GM12878 (cell line): ENCODE data around the gene AMBP. TPM values are rescaled to one million over a fixed set of nuclear protein-coding genes. Genes with fewer than 3 reads are reported as not detected.

ENCODE experiments used
- ATAC-seq: fragments of 200-7000 bp; cut with Tn5 transposase; 3 replicates; pipeline ENCODE4 v1.9.1; 2020; ENCODE audit warnings: mild to moderate bottlenecking, moderate library complexity
- BruUV-seq: library from RNA; stranded (reverse); fragments of 400-500 nt; replicated peaks from 2 replicates; lab custom pipeline; 2021; lab: Mats Ljungman, UMichigan
- CTCF ChIA-PET: fragments of 300-600 bp; sonication (Branson Sonifier 250); formaldehyde crosslinking; extraction: SDS; loops from one replicate; lab custom pipeline; 2021; ENCODE audit warnings: inconsistent platforms; lab: Yijun Ruan, JAX
- POLR2A ChIA-PET: fragments of 350-600 bp; formaldehyde crosslinking; extraction: SDS; loops from one replicate; lab custom pipeline; 2021; ENCODE audit warnings: inconsistent platforms; lab: Charles Lee
- RAD21 ChIA-PET: fragments of 300-600 bp; sonication (Branson Sonifier 250); formaldehyde crosslinking; loops from one replicate; lab custom pipeline; 2023; ENCODE audit warnings: antibody characterized with exemption; ENCODE audit not compliant: unreplicated experiment; lab: Charles Lee
- SMC1A ChIA-PET: fragments of 300-600 bp; sonication (Branson Sonifier 250); formaldehyde crosslinking; loops from one replicate; lab custom pipeline; 2023; ENCODE audit not compliant: unreplicated experiment, uncharacterized antibody; lab: Charles Lee
- DNase-seq: peaks from one replicate; pipeline ENCODE4 v3.0.0-alpha.2; 2011; ENCODE audit warnings: low read depth, low spot score
- FAIRE-seq: peaks from 3 replicates; lab custom pipeline; 2011; peaks lifted over from hg19 to GRCh38; lab: Jason Lieb, UNC
- H2AFZ ChIP-seq: 2 replicates; pipeline ENCODE4 v1.6.0; 2011; ENCODE audit warnings: low read depth, low read length, control low read depth; ENCODE audit not compliant: control insufficient read depth
- H3K27ac ChIP-seq: 2 replicates; pipeline ENCODE4 v1.5.1; 2011; ENCODE audit warnings: control low read depth; ENCODE audit not compliant: control insufficient read depth, insufficient read depth
- H3K27me3 ChIP-seq, 2 experiments: replicated peaks in 1 of 2; 2 replicates each; pipeline versions ENCODE4 v1.6.0 to v1.6.1; 2011; ENCODE audit warnings: low read length in 1 of 2; ENCODE audit not compliant: control insufficient read depth in 2 of 2, insufficient read depth in 2 of 2
- H3K36me3 ChIP-seq, 2 experiments: 2 replicates each; pipeline ENCODE4 v1.5.1; 2011; ENCODE audit warnings: low read length in 1 of 2; ENCODE audit not compliant: control insufficient read depth in 2 of 2, insufficient read depth in 2 of 2
- H3K4me1 ChIP-seq: 2 replicates; pipeline ENCODE4 v1.6.1; 2011; ENCODE audit warnings: mild to moderate bottlenecking, low read length, moderate library complexity, mixed read lengths; ENCODE audit not compliant: control insufficient read depth, insufficient read depth
- H3K4me2 ChIP-seq: 2 replicates; pipeline ENCODE4 v1.6.0; 2011; ENCODE audit warnings: control low read depth; ENCODE audit not compliant: control insufficient read depth, insufficient read depth
- H3K4me3 ChIP-seq: fragments of 200-600 bp; sonication (generic); 2 replicates; pipeline ENCODE4 v1.5.1; 2016
- H3K79me2 ChIP-seq: 2 replicates; pipeline ENCODE4 v1.6.0; 2011; ENCODE audit warnings: low read length; ENCODE audit not compliant: control insufficient read depth, insufficient read depth
- H3K9ac ChIP-seq: 2 replicates; pipeline ENCODE4 v1.8.0; 2011; ENCODE audit warnings: low read length, control low read depth, mixed read lengths; ENCODE audit not compliant: control insufficient read depth, insufficient read depth
- H3K9me3 ChIP-seq: replicated peaks from 3 replicates; pipeline ENCODE4 v1.5.1; 2011; ENCODE audit warnings: mild to moderate bottlenecking, low read length; ENCODE audit not compliant: control insufficient read depth, insufficient read depth
- H4K20me1 ChIP-seq: 2 replicates; pipeline ENCODE4 v1.6.0; 2011; ENCODE audit not compliant: control insufficient read depth, insufficient read depth
- CREB1 ChIP-seq: IDR thresholded peaks from 2 replicates; pipeline ENCODE4 v1.6.1; 2012; ENCODE audit warnings: low read depth, mild to moderate bottlenecking, inconsistent platforms
- KAT2A ChIP-seq: conservative IDR thresholded peaks from 2 replicates; pipeline ENCODE4 v1.6.1; 2011; ENCODE audit warnings: low read depth, low read length; ENCODE audit not compliant: control insufficient read depth
- KLF5 ChIP-seq: fragments of 450-650 bp; IDR thresholded peaks from 2 replicates; pipeline ENCODE4 v1.6.1; 2014; ENCODE audit warnings: mild to moderate bottlenecking; ENCODE audit not compliant: partially characterized antibody
- NFIC ChIP-seq: IDR thresholded peaks from 2 replicates; pipeline ENCODE4 v1.6.1; 2012; ENCODE audit warnings: low read depth, mild to moderate bottlenecking, inconsistent platforms, low read length, moderate library complexity
- NRF1 ChIP-seq: conservative IDR thresholded peaks from 2 replicates; pipeline ENCODE4 v1.6.1; 2011; ENCODE audit warnings: mild to moderate bottlenecking, low read depth, low read length, improper control_type of control experiment
- SP1 ChIP-seq: IDR thresholded peaks from one replicate; pipeline ENCODE4 v1.6.1; 2011; ENCODE audit warnings: low read depth, low read length
- STAT3 ChIP-seq: IDR thresholded peaks from 2 replicates; pipeline ENCODE4 v1.6.1; 2011; ENCODE audit warnings: low read depth, low read length, improper control_type of control experiment
- WRNIP1 ChIP-seq: IDR thresholded peaks from 2 replicates; pipeline ENCODE4 v1.6.1; 2011; ENCODE audit warnings: low read depth, low read length, improper control_type of control experiment, borderline replicate concordance
- WGBS: methylation state at CpG from one replicate; pipeline ENCODE4 v1.1.6; 2016; ENCODE audit warnings: low lambda C conversion rate; ENCODE audit not compliant: insufficient replicate concordance, insufficient coverage; ENCODE audit errors: missing lambda C conversion rate; 5-methylcytosine and 5-hydroxymethylcytosine counted together
- in situ Hi-C: fragments of 300-500 bp; cut with MboI; formaldehyde crosslinking; loops from 9 replicates; pipeline ENCODE4 v1.14.3; 2018; ENCODE audit warnings: mixed read lengths
- intact Hi-C: fragments of 100-400 bp; cut with micrococcal nuclease; formaldehyde crosslinking; loops from one replicate; pipeline ENCODE4 v1.14.2; 2022; ENCODE audit not compliant: unreplicated experiment
- polyA plus RNA-seq, 11 experiments: library from polyadenylated mRNA; depleted of rRNA in 4 of 11; unstranded in 6 of 11; stranded (reverse) in 5 of 11; fragments of >200 nt; fragmentation: Nextera tagmentation in 4 of 11; fragmentation: Illumina TruSeq in 1 of 11; extraction: Ambion mirVana in 4 of 11; extraction: Trizol in 1 of 11; gene quantifications; 1 replicate in 1 of 11; 2 replicates in 10 of 11; pipeline versions ENCODE4 v1.2.1 to v1.2.3, GENCODE V29; 2011 to 2016; ENCODE audit warnings: inconsistent platforms in 2 of 11, missing spikeins in 2 of 11, low read depth in 1 of 11
- total RNA-seq, 4 experiments: library from RNA; depleted of rRNA in 3 of 4; stranded (reverse); fragments of >200 nt in 3 of 4; fragmentation: Illumina TruSeq in 1 of 4; extraction: Trizol in 1 of 4; gene quantifications; 2 replicates each; pipeline versions ENCODE4 v1.2.1 to v1.2.3, GENCODE V29; 2013 to 2021

AMBP gene
- total and polyA plus RNA-seq, 10 of the 15 experiments (the other 5 are each of a cell fraction or from before 2014, with no cell fraction given), result 0.11 to 2.3 (median 0.18) TPM; not detected in 7

GRCh38 chr9:114117614-114117995 lies 39.5 kb upstream of the AMBP start:
- Histone ChIP-seq H3K4me3 (no peak overlapping the region), H3K4me1 (no peaks in the 10 kb centered on the region), H3K36me3 (no peaks in the 10 kb centered on the region), H3K9me3 (no peaks in the 10 kb centered on the region), H3K27ac (no peak overlapping the region), H3K4me2 (no peak overlapping the region), H2AFZ (no peak overlapping the region), H3K9ac (no peak overlapping the region), H3K27me3 (peaks cover 2 to 6% of the 10 kb centered on the region in 2 experiments; a peak in 3 of 4 replicates), H3K79me2 (no peaks in the 10 kb centered on the region), H4K20me1 (no peaks in the 10 kb centered on the region)
- FAIRE-seq (no peak), ATAC-seq (no peak), DNase-seq (no peak)
- WGBS, result 37% methylated on average over 7 of the region's 7 CpGs
- CTCF ChIA-PET, result no interaction called here
- no peak for TF ChIP-seq STAT3
- no peak for TF ChIP-seq NFIC
- no peak for TF ChIP-seq KLF5
- TF ChIP-seq CREB1, result no peak
- TF ChIP-seq SP1, result no peak
- no peak for TF ChIP-seq WRNIP1
- TF ChIP-seq KAT2A, result no peak
- intact Hi-C loops (no loop called here), in situ Hi-C loops (no loop called here)
- BruUV-seq, result no TSS peak
- RAD21 ChIA-PET, result no interaction called here
- POLR2A ChIA-PET, result no interaction called here
- SMC1A ChIA-PET, result no interaction called here

- no peak for FAIRE-seq
- TF ChIP-seq NRF1, result no peak
- TF ChIP-seq, all 136 proteins: peak for 0
- no peak overlapping the region for H3K4me2 ChIP-seq
- in situ Hi-C loops, result no loop called here
- ChIA-PET CTCF (no interaction called here), POLR2A (no interaction called here), SMC1A (interaction anchor here (0.6 kb wide), 1 partner anchor 679 kb away, joined by 3 read pairs; no protein-coding TSS in a partner anchor), RAD21 (no interaction called here)
- H3K27me3 ChIP-seq, result peaks cover 2 to 6% of the 10 kb centered on the region in 2 experiments; a peak in 3 of 4 replicates
- H4K20me1 ChIP-seq, result no peaks in the 10 kb centered on the region
- no peak overlapping the region for H3K4me3 ChIP-seq
- H2AFZ ChIP-seq, result no peak overlapping the region
- H3K36me3 ChIP-seq, result no peaks in the 10 kb centered on the region
- no peak for DNase-seq
- H3K9me3 ChIP-seq, result no peaks in the 10 kb centered on the region
- no peak for ATAC-seq
- H3K4me1 ChIP-seq, result no peaks in the 10 kb centered on the region
- no peak overlapping the region for H3K9ac ChIP-seq
- no TSS peak for BruUV-seq
- 15% methylated on average over 12 of the region's 12 CpGs for WGBS
- intact Hi-C loops, result no loop called here
- no peak overlapping the region for H3K27ac ChIP-seq
- no peaks in the 10 kb centered on the region for H3K79me2 ChIP-seq
Observed at GRCh38 chr9:114116126-114116747, 38.1 kb upstream of the AMBP start.
